GM21723 (cell line): ENCODE results near the gene BZW2.

ENCODE experiments used
- ATAC-seq: cut with Tn5 transposase; IDR thresholded peaks from one replicate; pipeline ENCODE4 v1.9.1; 2021; ENCODE audit warnings: mild to moderate bottlenecking, moderate library complexity; ENCODE audit not compliant: unreplicated experiment

Gene BZW2

DNA sequence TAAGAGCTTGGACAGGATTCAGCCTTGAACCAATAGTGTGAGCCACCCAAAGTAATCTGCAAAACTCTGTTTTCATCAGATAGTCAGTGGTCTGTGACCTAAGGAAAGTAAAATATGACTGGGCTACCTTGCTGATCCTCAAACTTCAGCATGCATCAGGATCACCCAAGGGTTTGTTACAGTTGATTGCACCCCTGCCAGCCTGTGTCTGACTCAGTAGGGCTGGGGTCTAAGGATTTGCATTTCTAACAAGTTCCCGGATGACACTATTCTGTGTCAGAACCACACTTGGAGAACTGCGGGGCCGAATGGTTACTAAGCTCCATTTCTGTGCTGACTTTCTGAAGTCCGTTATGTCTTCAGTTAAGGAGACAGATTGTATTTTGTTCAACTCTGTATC is 66.9 kb downstream of the BZW2 start:
- ATAC-seq: no peak

DNA sequence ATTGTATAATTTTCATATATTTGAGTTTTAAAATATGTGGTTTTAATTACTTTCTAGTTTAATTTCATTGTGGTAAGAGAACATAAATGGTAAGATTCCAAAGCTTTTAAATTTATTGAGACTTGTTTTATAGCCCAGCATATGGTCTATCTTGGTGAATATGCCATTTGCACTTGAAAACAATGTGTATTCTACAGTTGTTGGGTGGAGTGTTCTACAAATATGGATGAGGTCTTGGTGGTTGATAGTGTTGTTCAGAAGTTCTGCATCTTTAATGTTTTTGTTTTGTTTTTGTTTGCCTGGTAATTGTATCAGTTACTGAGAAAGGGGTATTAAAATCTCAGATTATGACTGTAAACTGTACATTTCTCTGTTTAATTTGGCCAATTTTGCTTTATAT is 69.9 kb downstream of the BZW2 start:
- no peak for ATAC-seq

DNA sequence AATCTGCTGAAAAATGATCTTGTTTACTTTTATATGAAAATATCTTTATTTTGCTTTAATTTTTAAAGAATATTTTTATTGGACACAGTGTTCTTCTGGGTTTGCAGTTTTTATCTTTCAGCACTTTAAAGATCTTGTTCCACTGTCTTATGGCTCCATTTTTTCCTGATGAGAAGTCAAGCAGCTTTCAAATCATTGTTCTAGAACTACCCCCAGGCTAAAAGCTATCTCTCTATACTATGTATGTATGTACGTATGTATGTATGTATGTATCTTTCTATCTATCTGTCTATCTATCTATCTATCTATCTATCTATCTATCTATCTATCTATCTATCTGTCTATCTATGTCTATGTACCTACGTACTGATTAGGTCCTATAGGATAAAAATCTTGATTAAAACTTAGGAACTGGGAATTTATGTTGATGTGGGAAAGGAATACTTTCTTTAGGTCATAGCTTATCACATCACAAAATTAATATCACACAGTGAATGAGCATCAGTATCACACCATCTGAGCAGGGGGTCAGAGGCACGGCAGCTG is 72.2 kb downstream of the BZW2 start:
- ATAC-seq: no peak

DNA sequence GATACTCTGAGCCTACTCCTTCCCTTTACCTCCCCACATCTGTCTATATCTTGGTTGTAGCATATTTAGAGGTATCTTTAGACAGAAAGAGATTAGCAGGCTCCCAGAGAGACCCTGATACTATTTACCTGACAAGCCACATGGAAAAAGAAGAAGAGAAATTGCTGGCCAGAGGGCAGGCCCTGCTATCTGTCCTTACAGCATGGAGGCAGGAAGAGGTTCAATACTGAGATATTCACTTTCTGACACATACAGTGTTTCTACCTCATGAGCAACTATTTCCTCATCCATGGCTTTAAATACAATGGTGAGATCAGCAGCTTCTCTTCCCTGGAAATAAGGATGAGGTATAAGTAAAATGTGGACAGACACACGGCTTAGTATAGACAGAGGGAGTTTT is 73.7 kb downstream of the BZW2 start:
- no peak for ATAC-seq

DNA sequence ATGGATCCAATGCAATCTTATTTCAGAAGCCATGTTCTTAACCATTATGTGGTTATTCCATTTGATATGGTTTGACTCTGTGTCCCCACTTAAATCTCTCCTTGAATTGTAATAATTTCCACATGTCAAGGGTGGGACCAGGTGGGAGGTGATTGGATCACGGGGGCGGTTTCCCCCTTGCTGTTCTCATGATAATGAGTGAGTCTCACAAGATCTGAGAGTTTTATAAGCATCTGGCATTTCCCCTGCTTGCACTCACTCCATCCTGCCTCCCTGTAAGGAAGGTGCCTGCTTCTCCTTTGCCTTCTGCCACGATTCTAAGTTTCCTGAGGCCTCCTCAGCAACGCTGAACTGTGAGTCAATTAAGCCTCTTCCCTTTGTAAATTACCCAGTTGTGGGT is 75.6 kb downstream of the BZW2 start:
- ATAC-seq: no peak

DNA sequence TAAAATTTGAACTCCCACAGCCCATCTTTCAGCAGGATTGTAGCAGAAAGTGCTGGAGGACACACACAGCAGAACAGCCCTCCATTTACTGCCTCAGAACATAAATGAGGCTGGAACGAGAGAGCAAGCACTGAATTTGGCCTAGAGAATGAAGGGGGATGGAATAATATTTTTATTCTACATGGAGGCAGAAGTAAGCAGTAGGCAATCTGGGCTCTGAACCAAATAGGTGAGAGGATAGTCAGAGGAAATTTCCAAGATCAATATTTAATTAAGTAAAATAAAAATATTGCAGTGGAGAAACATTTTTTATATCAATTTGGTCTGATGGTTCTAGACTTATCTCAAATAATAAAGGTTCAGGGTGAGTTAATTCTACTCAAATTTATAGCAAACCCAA is 78.4 kb downstream of the BZW2 start:
- ATAC-seq: no peak

DNA sequence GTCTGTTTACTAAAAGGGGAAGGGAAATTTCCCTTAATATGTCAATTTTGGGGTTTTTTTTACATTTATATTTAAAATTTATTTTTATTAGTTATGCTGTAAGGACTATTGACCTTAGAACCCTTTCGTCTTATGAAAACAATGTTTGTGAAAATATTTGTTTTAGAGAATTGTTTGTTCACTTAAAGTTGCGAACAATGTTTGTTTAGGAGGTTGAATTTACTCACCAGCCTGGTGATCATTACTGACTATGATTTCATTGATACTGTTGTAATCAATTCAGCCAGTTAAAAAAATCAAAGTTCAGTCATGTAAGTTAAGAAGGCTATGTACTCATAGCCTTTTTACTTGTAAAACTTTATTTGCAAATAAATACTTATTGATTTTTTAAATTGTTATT is 80.2 kb downstream of the BZW2 start:
- ATAC-seq: no peak

DNA sequence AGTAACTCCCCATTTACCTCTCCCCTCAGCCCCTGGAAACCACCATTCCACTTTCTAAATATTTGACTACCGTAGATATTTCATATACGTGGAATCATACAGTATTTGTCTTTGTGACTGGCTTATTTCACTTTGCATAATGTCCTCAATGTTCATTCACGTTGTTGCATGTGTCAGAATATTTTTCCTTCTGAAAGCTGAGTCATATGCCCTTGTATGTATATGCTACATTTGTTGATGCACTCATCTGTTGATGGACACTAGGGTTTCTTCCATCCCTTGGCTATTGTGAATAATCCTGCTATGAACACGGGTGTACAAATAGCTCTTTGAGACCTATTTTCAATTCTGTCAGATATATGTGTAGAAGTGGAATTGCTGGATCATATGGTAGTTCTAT is 81.8 kb downstream of the BZW2 start:
- no peak for ATAC-seq

DNA sequence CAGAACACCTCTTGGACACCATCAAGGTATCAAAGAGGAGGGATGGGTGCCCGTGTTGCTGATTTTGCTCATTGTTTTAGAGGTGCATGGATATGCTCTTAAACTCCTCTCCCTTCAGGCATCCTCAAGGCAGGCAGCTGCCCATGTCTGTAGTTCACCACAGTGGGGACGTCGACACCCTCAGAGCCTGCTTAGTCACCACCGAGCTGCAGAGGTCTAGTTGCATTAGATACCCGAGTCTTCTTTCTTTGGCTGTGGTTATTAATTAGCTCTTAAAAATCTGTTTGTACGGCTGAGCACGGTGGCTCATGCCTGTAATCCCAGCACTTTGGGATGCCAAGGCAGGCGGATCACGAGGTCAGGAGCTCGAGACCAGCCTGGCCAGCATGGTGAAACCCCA is 82.8 kb downstream of the BZW2 start:
- ATAC-seq: no peak

DNA sequence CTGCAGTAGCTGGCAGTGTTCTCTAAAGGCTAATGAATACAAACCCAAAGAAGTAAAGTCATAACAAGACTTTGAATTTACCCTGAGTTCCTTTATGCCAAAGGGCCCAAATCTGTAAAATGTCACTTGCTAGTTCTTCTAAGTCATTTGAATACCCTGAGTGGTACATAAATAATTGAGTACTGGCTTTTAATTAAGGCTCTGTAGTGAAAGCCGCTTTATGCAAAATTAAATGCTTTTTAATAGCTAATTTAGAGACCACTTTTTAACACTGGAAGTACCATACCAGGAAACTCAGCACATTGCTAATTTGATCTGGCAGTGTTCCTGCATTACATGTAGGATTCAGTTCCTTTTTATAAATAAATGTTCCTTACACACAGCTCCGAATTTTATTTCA is 83.6 kb downstream of the BZW2 start:
- ATAC-seq: no peak

DNA sequence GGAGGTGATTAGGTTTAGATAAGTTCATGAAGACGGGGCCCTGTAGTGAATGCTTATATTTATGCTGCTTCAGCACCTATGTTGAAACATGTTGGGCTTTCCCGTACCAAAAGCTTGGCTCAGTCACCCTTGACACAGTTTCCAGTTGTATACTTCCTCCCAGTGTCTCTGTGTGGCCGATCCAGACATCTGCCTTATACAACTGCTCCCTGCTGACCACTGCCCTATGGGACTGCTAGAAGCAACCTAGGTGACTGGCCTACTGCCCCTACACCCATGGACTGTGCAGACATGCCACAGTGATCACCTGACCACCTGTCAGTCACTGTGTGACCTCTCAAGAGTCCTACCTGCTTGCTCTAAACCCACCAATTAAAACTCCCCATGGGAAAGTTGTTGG is 85.0 kb downstream of the BZW2 start:
- ATAC-seq: no peak

DNA sequence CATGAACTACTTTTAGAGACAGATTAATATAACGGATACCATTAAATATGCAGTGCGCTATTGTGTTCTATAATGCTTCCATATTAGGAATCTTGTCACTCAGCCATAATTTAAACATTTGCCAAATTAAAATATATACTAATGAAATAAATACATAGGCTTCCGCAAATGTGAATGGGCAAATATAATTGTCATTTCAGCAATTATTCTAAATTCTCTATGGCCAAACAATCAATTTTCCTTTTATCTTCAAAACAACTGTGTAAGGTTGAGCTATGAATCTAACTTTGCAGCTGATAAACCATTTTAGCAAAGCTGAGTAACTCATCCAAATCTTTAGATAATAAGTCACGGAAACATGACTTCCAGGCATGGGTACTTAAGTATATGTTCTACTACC is 86.8 kb downstream of the BZW2 start:
- no peak for ATAC-seq

DNA sequence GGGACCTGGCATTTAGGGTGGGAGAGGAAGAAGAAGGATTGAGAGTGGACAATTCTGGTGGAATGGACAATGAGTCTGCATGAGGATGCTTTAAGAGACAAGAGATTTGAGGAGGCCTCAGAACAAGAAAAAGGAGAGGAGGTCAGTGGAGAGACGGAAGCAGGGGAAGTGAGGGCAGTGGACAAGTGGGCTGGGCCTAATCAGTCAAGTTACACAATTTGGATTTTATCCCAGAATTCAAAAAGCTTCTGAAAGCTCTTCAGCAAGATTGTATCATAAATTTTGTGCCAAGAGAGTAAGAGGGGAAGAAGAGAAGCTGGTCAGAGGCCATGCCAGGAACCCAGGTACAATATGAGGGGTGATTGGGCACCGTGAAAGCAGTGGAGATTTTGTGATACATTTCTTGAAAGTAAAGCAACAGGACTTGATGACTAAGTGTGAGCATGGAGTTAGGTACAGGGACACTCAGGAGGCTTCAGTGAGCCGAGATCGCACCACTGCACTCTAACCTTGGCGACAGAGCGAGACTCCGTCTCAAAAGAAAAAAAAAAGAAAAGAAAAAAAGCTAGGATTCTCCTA is 88.3 kb downstream of the BZW2 start:
- no peak for ATAC-seq

DNA sequence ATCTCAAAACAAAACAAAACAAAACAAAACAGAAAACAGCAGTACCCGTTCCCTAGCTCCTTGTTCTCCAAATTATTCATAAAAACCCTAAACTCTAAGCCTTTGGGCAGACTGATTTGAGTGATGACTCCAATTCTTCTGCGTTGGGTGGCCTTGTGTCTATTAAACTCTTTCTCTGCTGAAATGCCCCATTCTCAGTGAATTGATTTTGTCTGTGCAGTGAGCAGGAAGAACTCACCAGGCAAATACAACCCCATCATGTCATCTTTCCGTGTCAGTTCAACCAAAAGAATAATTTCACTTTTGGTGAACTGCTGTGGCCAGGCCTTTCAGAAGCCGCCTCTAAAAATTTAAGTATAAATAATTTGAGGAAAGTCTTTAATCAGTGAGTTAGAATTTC is 89.0 kb downstream of the BZW2 start:
- ATAC-seq: no peak

DNA sequence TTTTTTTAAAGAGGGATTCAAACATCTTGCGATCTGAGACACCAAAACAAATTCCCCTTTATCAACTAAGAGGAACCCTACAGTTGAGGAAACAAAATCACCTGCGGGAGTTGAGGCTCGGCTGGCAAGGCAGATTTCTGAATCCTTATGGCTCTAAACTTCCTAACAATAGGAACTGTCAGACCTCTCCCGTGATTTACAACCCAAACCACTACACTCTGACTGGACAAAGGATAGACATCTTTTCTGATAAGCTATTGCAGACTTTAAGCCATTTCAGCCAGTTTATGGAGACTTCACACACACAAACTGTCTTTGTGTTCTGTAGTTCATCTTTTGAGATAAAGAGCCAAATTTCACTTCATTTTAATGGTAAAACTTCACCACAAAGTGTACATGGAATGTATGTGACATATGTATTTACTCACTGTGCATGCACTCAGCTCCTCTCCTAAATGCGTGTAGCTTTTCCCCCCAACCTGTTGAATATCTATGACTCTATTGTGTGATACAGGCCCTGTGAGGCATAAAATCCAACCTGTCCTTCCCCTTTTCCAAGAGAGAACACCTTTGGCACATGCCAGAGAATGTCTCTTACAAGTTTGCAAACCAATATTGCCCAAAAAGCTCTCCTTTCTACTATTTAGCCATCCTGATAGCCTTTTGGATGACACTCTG is 92.2 kb downstream of the BZW2 start:
- ATAC-seq: no peak

DNA sequence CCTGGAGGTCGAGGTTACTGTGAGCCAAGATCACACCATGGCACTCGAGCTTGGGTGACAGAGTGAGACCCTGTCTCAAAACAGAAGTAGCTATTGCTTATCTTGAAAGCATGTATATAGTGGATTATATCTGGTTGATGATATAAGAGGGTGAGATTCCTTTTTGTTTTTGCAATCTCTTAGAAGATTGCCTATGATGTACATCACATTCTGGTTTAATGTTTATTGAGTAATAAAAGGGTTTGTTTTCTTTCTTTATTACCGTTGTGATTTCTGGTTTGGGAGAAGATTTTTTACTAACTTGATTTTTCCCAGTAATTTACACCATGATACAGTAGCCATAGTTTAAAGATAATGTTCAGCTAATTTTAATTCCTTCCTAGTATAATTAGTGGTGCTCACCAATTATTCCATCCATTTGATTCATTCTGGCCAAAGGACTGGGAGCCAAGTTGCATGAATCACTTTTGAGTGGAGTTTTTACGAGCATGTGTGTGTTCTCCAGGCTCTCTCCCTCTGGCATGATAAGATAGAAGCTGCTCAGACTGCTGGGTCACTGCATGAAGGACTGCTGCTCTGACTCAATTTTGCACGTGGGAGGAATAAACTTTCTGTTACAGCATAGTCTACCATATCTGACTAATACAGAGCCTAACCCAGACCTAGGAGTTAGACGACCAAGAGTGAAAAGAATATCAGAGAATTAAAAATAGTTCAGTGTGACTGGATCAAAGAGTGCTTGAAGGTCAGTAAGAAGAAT is 94.1 kb downstream of the BZW2 start:
- no peak for ATAC-seq

DNA sequence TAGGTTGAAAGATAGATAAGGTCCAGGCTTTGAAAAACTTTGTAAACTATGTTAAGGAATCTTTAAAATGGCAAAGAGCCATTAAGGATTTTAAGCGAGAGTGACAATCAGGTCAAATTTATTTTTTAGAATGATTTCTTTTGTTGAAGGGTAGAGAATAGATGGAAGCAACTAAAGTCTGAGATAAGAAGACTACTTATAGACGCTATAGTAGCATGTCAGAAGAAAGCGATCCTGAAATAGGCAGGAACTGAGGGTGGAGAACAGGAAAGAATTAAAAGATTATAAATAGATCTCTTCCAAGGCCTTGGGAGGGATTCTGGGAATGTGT is 94.6 kb downstream of the BZW2 start:
- ATAC-seq: no peak

DNA sequence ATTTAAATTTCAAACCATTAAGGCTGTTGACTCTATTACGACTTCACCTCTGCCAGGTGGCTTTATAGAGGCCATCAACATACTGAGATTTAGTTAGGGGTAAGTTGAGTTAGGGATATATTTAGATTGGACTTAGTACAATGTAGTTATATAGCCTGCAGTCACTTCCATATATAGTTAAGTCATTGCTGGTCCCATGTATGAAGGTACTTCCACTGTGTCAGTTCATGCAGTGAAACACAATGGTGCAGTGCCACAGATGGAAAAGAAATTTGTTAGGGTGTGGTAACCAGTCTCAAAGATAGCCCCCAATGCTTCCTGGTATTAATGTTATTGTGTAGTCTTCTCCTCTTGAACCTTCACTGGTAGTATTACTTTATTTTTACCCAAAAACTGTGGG is 95.0 kb downstream of the BZW2 start:
- no peak for ATAC-seq

DNA sequence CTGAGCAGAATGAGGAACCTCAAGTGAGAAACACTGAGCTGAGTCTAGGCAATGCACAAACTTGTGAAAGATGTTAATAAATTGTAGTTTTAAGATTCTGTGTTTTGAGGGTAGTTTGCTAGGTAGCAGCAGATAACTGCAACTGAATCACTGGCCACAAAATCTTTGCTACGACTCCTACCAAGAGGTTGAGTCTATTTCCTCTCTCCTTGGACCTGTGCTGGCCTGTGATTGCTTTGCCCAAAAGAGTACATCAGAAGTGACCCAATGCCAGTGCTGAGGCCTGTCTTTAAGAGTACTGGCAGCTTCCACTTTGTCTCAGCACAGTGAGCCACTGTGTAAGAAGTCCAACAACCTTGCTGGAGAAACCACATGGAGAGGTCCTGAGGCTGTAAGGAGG is 95.7 kb downstream of the BZW2 start:
- ATAC-seq: no peak

DNA sequence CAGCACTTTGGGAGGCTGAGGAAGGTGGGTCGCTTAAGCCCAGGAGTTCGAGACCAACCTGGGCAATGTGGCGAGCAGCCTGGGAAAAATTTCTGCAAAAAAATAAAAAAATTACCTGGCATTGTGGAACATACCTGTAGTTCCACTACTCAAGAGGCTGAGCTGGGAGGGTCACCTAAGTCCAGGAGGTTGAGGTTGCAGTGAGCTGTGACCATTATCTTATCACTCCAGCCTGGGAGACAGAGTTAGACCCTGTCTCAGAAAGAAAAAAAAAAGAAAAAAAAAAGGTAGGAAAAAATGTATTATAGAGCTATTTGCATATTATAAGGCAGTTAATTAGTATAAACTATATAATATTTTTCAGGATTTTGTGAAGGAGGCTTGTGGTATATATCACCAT is 96.6 kb downstream of the BZW2 start:
- no peak for ATAC-seq

DNA sequence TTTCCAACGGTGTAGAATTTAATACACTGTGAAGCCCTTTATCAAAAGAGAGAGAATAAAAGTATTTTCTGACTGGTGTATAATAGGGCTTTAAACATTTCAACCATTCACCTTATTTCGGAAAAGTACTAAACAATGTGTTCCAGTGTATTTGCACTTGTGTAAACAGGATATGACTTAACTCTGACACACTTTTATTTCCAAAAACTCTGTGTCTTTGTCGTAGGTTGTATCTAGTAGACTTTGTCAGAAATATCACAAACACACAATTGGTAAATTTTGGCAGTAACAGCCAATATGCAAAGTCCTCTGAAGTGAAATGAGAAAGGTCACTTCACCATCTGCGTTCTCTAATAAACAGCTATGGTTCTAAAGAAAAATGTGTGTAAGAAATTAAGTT is 97.3 kb downstream of the BZW2 start:
- no peak for ATAC-seq

DNA sequence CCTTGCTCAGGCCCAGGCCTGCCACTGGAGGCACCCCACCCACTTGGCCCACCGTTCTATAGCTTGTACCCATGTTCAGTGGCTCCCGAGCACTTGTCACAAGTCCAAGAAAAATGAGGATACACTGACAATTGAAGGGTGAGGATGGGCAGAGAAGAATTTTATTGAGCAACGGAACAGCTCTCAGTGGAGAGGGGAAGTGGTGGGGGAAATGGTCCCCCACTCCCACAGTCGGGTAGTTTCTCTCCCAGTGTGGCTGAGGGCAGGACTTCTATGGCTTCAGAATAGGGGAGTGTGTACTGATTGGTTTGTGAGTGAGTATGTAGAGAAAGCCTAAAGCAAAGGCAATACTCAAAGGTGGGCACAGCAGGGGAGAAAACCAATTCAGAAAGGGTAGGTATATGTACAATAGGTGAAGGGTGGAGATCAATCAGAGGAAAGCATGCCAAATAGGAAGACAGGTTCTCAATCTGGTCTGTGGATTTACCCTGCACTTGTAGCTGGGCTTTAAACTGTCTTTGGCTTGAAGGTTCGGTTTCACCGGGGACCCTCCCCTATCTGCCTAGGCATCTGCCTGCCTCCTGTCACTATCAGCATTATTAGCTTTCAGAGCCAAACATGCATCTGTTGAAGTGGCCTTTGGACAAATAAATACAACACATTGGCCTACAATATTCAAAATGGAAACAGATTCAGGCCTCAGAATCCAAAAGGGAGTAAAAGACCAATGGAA is 98.7 kb downstream of the BZW2 start:
- no peak for ATAC-seq
